ENCODE results near the gene SLCO6A1.

Gene SLCO6A1, protein sequence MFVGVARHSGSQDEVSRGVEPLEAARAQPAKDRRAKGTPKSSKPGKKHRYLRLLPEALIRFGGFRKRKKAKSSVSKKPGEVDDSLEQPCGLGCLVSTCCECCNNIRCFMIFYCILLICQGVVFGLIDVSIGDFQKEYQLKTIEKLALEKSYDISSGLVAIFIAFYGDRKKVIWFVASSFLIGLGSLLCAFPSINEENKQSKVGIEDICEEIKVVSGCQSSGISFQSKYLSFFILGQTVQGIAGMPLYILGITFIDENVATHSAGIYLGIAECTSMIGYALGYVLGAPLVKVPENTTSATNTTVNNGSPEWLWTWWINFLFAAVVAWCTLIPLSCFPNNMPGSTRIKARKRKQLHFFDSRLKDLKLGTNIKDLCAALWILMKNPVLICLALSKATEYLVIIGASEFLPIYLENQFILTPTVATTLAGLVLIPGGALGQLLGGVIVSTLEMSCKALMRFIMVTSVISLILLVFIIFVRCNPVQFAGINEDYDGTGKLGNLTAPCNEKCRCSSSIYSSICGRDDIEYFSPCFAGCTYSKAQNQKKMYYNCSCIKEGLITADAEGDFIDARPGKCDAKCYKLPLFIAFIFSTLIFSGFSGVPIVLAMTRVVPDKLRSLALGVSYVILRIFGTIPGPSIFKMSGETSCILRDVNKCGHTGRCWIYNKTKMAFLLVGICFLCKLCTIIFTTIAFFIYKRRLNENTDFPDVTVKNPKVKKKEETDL

DNA sequence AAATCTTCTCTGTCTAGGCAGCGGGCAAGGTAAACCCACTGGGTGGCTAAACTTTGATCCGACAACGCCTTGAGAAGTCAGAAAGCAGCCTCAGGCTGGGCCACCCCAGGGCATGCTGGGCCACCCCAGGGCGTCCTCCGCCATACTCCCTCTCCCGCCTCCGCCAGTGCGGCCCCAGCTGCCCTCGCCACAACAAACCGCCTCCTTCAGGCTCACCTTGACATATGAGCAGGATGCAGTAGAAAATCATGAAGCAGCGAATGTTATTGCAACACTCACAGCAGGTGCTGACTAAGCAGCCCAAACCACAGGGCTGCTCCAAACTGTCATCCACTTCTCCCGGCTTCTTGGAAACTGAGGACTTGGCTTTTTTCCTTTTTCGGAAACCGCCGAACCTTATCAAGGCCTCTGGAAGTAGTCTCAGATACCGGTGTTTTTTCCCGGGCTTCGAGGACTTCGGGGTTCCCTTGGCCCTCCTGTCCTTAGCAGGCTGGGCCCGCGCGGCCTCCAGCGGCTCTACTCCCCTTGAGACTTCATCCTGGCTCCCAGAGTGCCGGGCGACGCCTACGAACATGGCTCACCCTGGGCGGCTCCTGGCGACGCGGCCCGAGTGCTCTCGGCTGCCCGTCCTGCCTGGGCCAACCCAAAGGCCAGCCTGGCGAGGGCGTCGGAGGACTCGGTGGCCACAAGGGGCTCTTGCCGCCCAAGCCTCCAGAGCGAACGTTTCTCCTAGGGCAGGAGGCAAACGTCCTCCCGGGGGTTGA, at the start of gene SLCO6A1:
SLCO6A1 (minus strand) TSS at position 731 of the 764 bp plus-strand sequence; CDS start at position 574, 157 bp downstream.
- TF ChIP-seq, protein P1, sequence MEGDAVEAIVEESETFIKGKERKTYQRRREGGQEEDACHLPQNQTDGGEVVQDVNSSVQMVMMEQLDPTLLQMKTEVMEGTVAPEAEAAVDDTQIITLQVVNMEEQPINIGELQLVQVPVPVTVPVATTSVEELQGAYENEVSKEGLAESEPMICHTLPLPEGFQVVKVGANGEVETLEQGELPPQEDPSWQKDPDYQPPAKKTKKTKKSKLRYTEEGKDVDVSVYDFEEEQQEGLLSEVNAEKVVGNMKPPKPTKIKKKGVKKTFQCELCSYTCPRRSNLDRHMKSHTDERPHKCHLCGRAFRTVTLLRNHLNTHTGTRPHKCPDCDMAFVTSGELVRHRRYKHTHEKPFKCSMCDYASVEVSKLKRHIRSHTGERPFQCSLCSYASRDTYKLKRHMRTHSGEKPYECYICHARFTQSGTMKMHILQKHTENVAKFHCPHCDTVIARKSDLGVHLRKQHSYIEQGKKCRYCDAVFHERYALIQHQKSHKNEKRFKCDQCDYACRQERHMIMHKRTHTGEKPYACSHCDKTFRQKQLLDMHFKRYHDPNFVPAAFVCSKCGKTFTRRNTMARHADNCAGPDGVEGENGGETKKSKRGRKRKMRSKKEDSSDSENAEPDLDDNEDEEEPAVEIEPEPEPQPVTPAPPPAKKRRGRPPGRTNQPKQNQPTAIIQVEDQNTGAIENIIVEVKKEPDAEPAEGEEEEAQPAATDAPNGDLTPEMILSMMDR (IDR thresholded peaks at IDR 0.05; ENCODE audit: low read depth, low read length) = no peak
- no peak for TF ChIP-seq POLR2A (IDR thresholded peaks at IDR 0.05; ENCODE audit: extremely low read depth, insufficient read length)
- TF ChIP-seq, protein P2, sequence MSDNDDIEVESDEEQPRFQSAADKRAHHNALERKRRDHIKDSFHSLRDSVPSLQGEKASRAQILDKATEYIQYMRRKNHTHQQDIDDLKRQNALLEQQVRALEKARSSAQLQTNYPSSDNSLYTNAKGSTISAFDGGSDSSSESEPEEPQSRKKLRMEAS (IDR thresholded peaks at IDR 0.05; ENCODE audit: low read depth, low read length) = no peak
- TF ChIP-seq MYC (IDR thresholded peaks at IDR 0.05; ENCODE audit: low read depth, low read length) = no peak
- DNase-seq (ENCODE audit: low read depth) = no peak

DNA sequence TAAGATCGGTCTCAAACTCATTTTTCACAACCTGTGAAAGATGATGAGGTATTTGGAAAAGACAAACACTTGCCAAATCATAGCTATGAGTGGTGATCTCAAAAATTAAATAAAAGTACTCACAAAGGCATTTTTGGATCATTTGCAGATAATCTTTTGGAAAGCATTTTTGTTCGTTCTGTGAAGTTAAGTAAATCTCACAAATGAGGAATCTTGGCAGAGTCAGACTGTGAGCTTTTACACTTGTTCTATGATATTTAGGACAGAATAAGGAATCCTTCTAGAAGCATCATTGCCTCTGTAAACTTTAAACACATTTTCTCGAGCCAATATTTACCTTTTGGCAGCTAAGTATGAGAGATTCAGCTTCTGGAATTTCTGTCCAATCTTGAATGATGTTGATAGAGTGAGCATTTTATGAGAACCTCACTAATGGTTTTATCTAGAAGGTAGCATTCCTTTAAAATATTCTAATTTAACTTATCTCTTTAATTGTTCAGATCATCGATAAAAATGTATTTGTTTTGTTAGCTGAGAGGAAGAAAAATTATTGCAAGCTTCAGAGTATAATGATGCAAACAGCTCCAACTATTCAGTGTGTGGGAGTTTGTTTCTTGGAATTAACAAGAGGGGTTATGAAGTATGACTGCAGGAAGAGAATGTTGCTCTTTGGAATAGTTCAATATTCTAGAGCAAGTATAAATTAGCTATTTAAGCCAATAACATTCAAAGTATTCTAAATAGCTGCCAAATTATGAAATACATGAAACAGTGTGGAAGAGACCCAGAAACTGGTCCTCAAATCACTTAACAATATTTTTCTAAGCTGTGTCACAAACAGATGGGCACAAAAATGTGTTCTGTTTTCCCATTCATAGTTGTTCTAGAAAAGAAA, 48.6 kb upstream of the SLCO6A1 start:
- TF ChIP-seq MYC (IDR thresholded peaks at IDR 0.05; ENCODE audit: low read depth, low read length) = no peak
- TF ChIP-seq POLR2A (IDR thresholded peaks at IDR 0.05; ENCODE audit: extremely low read depth, insufficient read length) = no peak
- TF ChIP-seq, protein P2 (IDR thresholded peaks at IDR 0.05; ENCODE audit: low read depth, low read length) = no peak
- DNase-seq (ENCODE audit: low read depth) = no peak
- H3K4me3 ChIP-seq (ENCODE audit: low read depth, low read length) = no peak overlapping the region

More for the DNA sequence above, at the start of gene SLCO6A1:
- no peak within 1 kb of the TSS for H3K4me3 ChIP-seq (ENCODE audit: low read depth, low read length)

DNA sequence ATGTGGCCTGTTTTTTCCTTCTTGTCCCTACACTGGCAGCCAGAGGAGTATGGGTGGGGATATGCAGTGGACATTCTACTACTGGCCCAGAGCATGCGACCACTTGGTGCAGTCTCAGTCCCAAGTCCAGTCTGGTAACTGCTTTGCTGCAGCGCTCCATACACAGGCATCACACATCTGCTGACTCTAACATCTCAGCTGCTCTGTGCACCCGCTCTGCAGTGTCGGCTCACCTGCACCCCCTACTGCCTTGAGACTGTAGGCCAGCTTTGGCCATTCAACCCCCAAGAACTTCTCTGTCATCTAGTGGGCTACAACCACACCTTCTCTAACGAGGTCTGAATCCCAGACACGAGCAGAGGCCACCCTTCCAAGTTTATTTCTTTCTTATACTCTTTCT, 46.4 kb upstream of the SLCO6A1 start:
- DNase-seq (ENCODE audit: low read depth) = peak; percentile 35
- TF ChIP-seq, protein P1 (IDR thresholded peaks at IDR 0.05; ENCODE audit: low read depth, low read length) = peak; percentile 47
- no peak for TF ChIP-seq MYC (IDR thresholded peaks at IDR 0.05; ENCODE audit: low read depth, low read length)
- no peak overlapping the region for H3K4me3 ChIP-seq (ENCODE audit: low read depth, low read length)

DNA sequence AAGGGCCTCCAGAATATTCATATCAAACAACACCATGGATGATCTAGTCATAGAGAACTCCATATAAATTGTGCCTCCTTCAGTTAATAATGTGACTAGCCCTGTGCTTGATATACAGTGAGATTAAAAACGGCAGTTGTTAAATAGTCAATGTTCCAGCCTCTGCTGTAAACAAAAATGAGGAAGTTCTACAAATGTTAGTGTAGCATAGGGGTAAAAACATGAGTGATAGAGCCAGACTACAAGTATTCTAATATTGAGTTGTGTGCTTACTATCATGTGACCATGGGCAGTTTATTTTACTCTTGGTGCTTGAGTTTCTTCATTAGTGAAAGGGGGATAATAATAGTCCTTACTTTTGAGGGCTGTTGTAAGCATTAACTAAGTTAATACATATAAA, 43.3 kb upstream of the SLCO6A1 start:
- no peak overlapping the region for H3K4me3 ChIP-seq (ENCODE audit: low read depth, low read length)
- DNase-seq (ENCODE audit: low read depth) = no peak
- TF ChIP-seq POLR2A (IDR thresholded peaks at IDR 0.05; ENCODE audit: extremely low read depth, insufficient read length) (no peak), MYC (IDR thresholded peaks at IDR 0.05; ENCODE audit: low read depth, low read length) (no peak)
- TF ChIP-seq, protein P2 (IDR thresholded peaks at IDR 0.05; ENCODE audit: low read depth, low read length) = no peak
- TF ChIP-seq, protein P1 (IDR thresholded peaks at IDR 0.05; ENCODE audit: low read depth, low read length) = no peak

DNA sequence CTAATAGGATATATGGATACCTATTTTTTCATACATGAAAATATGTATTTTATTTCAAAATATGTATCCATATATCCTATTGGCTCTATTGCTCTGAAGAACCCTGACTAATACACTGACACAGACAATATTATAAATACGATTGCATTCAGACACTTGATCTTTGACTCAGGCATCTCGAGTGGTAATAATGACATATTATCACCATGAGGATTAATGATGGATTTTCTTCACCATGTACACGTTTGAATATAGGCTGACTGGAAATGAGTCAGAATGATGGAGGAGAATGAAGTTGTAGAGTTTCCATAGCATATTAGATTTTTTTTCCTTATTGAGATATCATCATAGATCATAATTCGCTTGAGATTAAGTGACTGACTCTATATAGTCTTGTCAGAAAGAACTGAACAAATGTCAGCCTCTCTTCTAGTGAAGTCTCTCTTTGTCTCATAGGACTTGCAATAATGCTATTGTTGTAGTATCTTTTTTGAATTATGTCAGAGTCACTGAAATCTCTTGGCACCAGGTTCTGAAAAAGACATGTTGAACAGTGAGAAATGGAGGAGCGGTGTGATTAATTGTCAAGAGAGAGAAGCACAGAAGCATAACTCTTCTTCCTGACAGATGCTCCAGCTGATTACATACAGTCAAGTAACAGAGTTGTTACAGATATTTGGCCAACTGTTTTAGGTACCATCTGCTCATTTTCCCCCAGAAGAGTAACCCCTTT, 41.4 kb upstream of the SLCO6A1 start:
- H3K4me3 ChIP-seq (ENCODE audit: low read depth, low read length) = no peak overlapping the region
- DNase-seq (ENCODE audit: low read depth) = no peak
- TF ChIP-seq MYC (IDR thresholded peaks at IDR 0.05; ENCODE audit: low read depth, low read length) = no peak
- TF ChIP-seq, protein P1 (IDR thresholded peaks at IDR 0.05; ENCODE audit: low read depth, low read length) = no peak
- TF ChIP-seq, protein P2 (IDR thresholded peaks at IDR 0.05; ENCODE audit: low read depth, low read length) = no peak
- TF ChIP-seq POLR2A (IDR thresholded peaks at IDR 0.05; ENCODE audit: extremely low read depth, insufficient read length) = no peak

Measured in NB4 (cell line).